GM18870 (cell line): Measurements from ENCODE around the gene HACL1.

Experiments used
- ATAC-seq: cut with Tn5 transposase; IDR thresholded peaks from one replicate; pipeline ENCODE4 v1.9.1; 2021; ENCODE audit warnings: moderate library complexity; ENCODE audit not compliant: unreplicated experiment

HACL1 gene

GRCh38 chr3:15601399-15602145 lies at the start of gene HACL1, which contains the start of gene BTD:
Gene HACL1, minus strand, starts transcription at chr3:15601569. Its CDS starts 106 bp downstream, at chr3:15601463.
Gene BTD, plus strand, starts transcription at chr3:15601745. Its CDS starts 33,695 bp downstream, at chr3:15635440.
- ATAC-seq: peak; percentile 92

GRCh38 chr3:15649858-15650257 lies 48.5 kb upstream of the HACL1 start:
- no peak for ATAC-seq

- no peak for ATAC-seq
Measured at GRCh38 chr3:15649341-15649740, 48.0 kb upstream of the HACL1 start.

DNA sequence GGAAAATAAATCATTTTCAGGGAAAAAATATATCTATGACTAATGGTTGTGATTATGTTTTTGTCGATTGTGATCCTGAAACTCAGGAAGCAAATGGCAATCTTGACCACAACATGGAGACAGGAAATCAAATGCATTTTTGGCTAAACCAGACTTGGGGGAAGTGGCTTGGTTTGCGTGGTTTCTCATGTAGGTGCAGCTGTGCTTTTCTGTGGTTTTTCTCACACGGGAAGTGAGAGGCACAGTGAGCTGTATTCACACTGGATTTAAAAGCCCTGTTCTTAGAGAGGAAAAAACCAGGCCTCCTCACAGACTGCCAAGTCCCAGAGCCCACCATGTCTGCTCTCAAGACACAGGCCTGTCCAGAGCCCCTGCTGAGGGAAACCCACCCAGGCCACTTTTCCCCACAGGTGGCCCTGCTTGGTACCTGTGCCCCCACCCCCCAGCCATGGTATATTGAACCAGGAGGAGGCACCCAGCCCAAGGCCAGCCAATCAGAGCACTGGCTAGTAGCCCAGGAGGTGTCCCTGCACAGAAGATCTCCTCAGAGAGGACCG lies 46.3 kb upstream of the HACL1 start:
- peak; percentile 91 for ATAC-seq

GRCh38 chr3:15646851-15647511 lies 45.6 kb upstream of the HACL1 start:
- peak; percentile 27 for ATAC-seq

DNA sequence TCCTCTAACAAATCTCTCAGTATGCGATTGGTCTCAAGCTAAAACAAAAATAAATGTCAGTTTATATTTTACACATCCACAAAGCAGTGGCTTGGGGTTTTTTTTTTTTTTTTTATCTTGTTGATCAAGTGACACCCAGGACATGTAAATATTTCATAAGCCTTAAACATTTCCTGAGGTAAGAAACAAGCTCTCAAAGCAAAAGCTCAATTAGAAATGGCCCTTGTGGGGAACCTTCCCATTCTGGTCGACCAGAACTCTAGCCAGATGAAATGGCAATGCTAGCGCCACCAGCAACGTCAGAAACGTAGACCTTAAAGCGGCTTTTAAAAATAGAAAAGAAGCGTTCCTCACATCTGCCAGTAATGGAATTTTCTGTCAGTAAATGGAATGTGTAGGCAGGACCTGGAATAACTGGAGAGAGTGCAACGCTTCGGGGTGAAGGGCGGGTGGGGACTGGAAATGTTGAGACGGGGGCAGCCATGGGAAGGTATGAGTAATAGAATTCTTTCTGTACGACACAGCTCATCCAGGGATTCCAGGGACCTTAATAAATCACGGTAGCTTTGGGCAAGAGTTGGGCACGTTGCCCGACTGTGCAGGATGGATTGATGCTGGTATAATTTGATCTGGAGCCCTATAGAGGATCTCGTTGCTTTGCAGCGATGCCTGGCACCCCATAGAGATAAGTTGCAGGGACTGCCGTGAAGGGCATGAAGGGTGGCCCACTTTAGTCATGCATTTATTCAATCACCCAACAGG lies 44.6 kb upstream of the HACL1 start:
- ATAC-seq: no peak

GRCh38 chr3:15645246-15645645 lies 43.9 kb upstream of the HACL1 start:
- ATAC-seq: no peak

- ATAC-seq: no peak
Measured at GRCh38 chr3:15638891-15639262, 37.5 kb upstream of the HACL1 start.

DNA sequence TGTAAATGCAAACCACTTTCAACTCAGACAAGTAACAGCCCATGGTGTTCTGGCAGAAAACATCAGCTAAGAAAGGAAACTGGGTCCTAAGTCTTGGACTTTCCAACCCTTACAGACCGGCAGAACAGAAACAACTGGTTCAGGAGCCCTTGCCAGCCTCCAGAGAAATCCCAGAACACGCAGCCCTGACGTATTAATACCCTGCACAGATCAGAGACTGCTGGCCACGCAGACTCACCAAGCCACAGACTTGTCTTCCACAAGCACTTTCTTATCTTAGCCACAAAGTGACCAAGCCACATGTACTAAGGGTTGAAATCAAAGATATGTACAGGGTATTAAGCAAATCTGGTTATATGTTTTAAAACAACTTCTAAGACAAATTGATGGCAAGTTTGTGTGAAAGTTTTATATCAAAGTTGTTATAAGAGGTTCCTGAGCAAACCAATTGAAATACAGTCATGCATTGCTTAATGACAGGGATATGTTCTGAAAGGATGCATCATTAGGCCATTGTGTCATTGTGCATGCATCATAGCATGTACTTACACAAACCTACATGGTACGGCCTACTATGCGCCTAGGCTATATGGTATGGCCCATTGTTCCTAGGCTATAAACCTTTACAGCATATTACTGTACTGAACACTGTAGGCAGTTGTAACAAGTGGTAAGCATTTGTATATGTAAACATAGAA lies 37.0 kb upstream of the HACL1 start:
- no peak for ATAC-seq

GRCh38 chr3:15637131-15637951 lies 36.0 kb upstream of the HACL1 start:
- peak; percentile 38 for ATAC-seq

DNA sequence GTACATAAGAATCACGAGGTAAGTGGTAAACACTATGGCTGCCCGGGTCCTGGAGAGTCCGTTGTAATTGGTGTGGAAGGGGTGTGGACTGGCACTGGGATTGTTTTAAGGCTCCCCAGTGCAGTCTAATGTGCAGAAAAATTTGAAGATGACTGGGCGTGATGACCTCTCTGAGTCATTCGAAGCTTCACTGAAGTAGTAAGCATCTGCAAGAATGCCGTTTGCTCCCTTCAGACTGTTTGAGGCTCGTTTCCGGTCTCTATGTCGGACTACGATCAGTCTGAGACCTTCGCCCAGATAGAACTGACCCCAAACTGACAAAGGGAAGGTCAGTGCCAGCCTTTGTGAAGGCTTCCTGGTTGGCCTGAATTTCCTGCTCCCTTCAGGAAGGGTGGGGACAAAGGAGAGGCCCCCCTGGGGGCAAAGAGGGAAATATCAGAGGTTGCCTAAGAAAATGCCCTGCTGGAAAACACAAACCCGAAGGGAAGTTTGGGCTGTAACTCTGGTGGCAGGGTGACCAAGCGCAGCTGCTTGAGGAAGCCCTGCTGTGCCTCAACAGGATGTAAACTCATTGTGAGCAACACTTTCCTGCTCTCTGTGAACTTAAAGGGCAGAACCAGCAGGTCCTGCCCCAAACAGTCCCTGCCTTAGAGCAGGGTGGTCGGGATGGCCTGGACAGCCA lies 34.8 kb upstream of the HACL1 start:
- no peak for ATAC-seq

- ATAC-seq: no peak
Measured at GRCh38 chr3:15635121-15635661, 33.8 kb upstream of the HACL1 start.

GRCh38 chr3:15634671-15635070 lies 33.3 kb upstream of the HACL1 start:
- no peak for ATAC-seq

DNA sequence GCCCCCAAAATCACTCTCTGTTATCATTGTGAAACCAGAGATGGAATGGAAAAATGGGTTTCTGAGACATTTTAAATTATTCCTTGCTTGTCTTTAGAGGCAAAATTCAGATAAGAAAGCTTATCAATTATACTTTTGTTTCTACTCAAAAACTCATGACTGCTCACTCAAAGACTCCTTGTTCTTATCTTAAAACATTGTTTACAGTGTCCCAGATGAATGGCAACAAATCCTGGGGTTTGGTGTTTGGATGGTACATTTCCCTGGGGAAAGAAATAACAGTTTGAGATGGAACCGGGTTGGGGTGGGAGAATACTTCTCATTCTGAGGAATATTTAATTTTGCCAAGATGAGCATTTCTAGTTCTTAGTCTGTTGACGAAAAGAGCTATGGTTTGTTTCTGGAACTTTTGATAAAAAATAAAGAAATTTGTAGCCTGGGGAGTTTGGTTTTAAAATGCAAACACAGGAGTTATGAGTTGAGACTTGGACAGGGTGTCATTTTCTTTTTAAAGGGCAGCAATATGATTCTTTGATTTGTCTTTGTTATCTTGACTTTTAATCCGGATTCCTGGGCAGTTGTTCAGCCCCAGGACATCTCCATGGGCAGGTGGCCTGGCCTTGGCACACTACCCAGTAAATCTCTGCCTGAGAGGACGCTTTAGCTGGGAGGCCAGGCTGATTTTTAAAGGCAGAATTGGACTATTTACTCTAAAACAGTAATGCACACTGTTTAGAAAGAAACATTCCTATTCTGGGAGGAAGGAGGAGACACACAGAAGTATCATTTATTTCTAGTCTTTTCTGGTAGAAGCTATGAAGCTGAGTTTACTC lies 32.6 kb upstream of the HACL1 start:
- no peak for ATAC-seq

GRCh38 chr3:15633159-15633558 lies 31.8 kb upstream of the HACL1 start:
- no peak for ATAC-seq

GRCh38 chr3:15632212-15632580 lies 30.8 kb upstream of the HACL1 start:
- no peak for ATAC-seq

GRCh38 chr3:15631426-15632211 lies 30.2 kb upstream of the HACL1 start:
- ATAC-seq: no peak
